ENCODE data around the gene RAPGEF5.

DNA sequence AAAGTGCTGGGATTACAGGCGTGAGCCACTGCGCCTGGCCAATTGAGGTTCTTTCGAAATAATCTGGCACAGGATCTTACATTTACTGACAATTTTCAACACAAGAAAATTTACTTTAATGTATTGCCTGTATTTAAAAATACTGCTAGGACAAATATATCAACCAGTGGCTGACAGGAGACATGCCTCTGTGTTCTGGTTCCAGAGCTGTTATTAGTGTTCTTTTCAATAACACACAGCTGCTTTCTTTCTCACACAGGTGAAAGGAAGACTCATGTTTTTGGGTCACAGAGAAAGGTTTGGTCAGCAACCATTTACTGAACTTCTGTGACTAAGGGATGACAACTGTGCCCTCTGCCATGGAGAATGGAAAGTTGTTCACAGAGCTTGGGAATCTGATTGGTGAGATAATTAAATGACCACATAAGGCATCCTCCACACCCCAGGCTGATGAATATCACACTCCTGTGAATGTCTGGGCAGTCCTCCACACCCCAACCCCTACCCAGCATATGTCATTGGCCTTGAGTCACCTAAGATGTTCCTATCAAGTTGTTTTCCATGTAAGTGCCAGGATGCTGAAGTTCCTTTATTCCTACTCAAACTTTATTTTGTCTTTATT lies 180.1 kb downstream of the RAPGEF5 start:
- no peak for TF ChIP-seq POLR2A (IDR thresholded peaks at IDR 0.05; ENCODE audit: low read length)
- TF ChIP-seq GATA1 (IDR thresholded peaks at IDR 0.05; ENCODE audit: low read depth, low read length), result no peak

All from erythroblast (primary cell).